Coronary artery (tissue), 2 donors: ENCODE data around the gene PXDN.

Source experiments
- DNase-seq: peaks from one replicate; pipeline ENCODE4 v3.0.0-alpha.2; 2017; ENCODE audit warnings: low spot score
- H3K27ac ChIP-seq, 2 donors: fragments of 200-600 bp; sonication (generic); one replicate each; pipeline ENCODE4 v1.5.1; 2016 to 2019
- H3K4me3 ChIP-seq: fragments of 200-600 bp; sonication (generic); 2 replicates; pipeline ENCODE4 v1.5.1; 2016; ENCODE audit warnings: mild to moderate bottlenecking, moderate library complexity
- TF ChIP-seq, protein P1 (sequence below): fragments of 200-600 bp; sonication (generic); IDR thresholded peaks from one replicate; pipeline ENCODE4 v1.5.1; 2019; ENCODE audit warnings: antibody characterized with exemption

The PXDN gene

GRCh38 chr2:1693723-1694122 lies 50.6 kb downstream of the PXDN start:
- Histone ChIP-seq H3K4me3 (no peak overlapping the region), H3K27ac (no peak overlapping the region)
- TF ChIP-seq, protein P1, sequence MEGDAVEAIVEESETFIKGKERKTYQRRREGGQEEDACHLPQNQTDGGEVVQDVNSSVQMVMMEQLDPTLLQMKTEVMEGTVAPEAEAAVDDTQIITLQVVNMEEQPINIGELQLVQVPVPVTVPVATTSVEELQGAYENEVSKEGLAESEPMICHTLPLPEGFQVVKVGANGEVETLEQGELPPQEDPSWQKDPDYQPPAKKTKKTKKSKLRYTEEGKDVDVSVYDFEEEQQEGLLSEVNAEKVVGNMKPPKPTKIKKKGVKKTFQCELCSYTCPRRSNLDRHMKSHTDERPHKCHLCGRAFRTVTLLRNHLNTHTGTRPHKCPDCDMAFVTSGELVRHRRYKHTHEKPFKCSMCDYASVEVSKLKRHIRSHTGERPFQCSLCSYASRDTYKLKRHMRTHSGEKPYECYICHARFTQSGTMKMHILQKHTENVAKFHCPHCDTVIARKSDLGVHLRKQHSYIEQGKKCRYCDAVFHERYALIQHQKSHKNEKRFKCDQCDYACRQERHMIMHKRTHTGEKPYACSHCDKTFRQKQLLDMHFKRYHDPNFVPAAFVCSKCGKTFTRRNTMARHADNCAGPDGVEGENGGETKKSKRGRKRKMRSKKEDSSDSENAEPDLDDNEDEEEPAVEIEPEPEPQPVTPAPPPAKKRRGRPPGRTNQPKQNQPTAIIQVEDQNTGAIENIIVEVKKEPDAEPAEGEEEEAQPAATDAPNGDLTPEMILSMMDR = no peak
- DNase-seq = no peak

- no peak for DNase-seq
- TF ChIP-seq, protein P1 = no peak
- Histone ChIP-seq H3K27ac (no peak overlapping the region), H3K4me3 (no peak overlapping the region)
These were observed 52.0 kb downstream of the PXDN start for GRCh38 chr2:1692342-1692741.

GRCh38 chr2:1691366-1691765 lies 52.9 kb downstream of the PXDN start:
- Histone ChIP-seq H3K4me3 (no peak overlapping the region), H3K27ac (no peak overlapping the region)
- DNase-seq = no peak
- TF ChIP-seq, protein P1 = no peak

DNA sequence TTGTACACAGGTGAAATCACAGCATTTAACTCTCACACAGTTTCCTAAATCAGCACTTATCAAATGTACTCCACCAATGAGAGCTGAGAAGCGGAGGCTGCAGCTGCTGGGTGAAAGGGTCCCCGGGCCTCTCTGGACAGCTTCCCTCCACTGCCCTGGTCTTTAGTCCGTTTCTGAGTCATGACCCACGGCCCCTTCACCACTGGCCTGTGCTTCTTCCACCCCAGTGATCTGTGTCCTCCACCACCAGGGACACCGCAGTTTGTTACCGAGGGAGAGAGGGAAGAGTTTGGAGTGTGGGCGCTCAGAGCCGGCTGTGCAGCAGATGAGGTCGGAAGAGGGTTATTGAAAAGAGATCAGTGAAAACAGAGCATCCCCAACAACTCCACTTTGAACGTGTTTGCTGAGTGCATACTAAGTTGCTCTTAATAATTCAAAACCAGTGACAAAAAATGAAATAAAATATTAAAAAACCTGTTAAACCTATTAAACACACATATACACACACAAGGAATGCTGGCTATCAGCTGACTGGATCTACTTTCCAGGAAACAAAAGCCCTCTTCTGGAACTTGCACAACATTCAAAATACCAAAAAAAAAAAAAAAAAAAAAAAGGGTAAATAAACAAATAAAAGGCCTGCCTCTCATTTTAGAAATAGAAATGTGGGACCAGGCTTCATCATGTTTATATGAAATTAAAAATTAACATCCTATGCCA lies 54.1 kb downstream of the PXDN start:
- DNase-seq = no peak
- TF ChIP-seq, protein P1 = no peak
- Histone ChIP-seq H3K27ac (no peak overlapping the region), H3K4me3 (no peak overlapping the region)

DNA sequence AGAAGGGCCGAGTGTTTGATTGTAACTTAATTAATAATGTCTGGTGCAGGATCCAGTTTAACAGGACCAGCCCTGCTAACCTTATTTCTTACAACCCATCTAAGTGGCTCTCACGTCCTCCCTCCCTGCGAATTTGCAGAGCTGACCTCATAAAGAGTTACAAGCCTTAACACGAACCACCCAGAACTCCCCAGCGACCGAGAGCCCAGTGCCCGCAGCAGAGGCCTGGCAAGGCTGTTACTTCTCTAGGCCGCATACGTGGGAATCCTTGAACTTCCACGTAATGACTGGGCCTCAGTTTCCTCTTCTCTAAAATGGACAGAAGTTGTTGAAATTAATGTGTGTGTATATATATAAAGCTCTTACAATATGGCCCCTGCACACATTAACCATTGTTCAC lies 55.5 kb downstream of the PXDN start:
- TF ChIP-seq, protein P1 = no peak
- no peak for DNase-seq
- no peak overlapping the region for H3K4me3 ChIP-seq
- no peak overlapping the region for H3K27ac ChIP-seq

GRCh38 chr2:1688161-1688560 lies 56.2 kb downstream of the PXDN start:
- TF ChIP-seq, protein P1 = no peak
- H3K27ac ChIP-seq = no peak overlapping the region
- DNase-seq = no peak

GRCh38 chr2:1687254-1687653 lies 57.1 kb downstream of the PXDN start:
- no peak for DNase-seq
- Histone ChIP-seq H3K4me3 (no peak overlapping the region), H3K27ac (no peak overlapping the region)
- TF ChIP-seq, protein P1 = no peak

More at GRCh38 chr2:1688161-1688560, 56.2 kb downstream of the PXDN start:
- no peak overlapping the region for H3K4me3 ChIP-seq
